ENCODE measurements around the gene PPFIA2.

DNA sequence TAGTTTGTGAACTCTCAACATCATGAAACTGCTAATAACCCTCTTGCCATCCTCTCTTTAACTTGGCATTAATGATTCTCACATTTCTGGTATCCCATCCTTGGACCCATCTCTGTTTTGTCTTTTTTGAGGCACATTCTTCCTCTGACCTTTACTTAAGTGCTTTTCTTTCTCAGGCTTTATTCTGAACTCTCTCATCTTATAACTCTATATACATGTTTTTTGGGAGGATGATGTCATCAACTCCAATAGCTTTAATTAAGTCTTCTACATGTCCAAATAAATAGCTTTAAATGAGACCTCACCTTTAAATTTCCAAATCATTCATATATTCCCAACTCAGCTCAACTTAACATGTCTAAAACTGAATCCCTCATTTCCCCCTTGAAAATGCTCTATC is 88.4 kb downstream of the PPFIA2 start:
- TF ChIP-seq, protein P1, sequence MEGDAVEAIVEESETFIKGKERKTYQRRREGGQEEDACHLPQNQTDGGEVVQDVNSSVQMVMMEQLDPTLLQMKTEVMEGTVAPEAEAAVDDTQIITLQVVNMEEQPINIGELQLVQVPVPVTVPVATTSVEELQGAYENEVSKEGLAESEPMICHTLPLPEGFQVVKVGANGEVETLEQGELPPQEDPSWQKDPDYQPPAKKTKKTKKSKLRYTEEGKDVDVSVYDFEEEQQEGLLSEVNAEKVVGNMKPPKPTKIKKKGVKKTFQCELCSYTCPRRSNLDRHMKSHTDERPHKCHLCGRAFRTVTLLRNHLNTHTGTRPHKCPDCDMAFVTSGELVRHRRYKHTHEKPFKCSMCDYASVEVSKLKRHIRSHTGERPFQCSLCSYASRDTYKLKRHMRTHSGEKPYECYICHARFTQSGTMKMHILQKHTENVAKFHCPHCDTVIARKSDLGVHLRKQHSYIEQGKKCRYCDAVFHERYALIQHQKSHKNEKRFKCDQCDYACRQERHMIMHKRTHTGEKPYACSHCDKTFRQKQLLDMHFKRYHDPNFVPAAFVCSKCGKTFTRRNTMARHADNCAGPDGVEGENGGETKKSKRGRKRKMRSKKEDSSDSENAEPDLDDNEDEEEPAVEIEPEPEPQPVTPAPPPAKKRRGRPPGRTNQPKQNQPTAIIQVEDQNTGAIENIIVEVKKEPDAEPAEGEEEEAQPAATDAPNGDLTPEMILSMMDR (IDR thresholded peaks at IDR 0.05): no peak
- no peak for TF ChIP-seq POLR2A (IDR thresholded peaks at IDR 0.05)
